ENCODE data around the gene GGA3.

The GGA3 gene

DNA sequence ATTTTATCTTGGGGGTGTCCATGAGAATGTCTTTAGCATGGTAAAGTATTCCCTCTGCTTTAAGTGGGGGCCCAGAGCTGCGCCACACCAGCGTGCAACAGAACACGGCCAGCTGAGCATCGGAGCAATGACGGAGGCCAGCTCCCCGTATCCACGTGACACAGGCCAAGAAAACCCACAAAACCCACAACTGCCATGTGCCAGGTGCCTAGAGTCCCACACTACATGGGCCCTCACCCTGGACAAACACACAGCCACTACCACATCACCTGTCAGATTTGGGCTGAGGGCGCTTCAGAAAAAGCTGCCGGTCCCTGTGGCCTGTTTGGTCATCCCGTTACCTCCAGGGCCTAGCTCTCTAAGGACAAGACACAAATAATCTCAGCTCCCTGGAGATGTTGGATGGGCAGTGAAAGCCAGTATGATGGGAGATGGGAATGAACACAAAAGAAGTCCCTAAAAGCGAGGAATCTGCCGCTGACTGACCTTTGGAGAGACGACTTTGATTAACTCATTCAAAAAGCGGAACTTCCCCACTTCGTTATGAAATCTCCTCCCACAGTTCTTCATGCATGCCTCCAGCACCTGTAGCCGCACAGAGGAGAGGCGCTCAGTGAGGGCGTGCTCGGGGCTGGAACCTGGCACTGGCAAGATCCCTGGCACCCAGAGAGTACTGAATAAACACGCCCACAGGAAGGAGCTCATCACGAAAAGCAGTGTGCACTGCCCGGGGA, 17.1 kb downstream of the GGA3 start:
- no peak for DNase-seq

DNA sequence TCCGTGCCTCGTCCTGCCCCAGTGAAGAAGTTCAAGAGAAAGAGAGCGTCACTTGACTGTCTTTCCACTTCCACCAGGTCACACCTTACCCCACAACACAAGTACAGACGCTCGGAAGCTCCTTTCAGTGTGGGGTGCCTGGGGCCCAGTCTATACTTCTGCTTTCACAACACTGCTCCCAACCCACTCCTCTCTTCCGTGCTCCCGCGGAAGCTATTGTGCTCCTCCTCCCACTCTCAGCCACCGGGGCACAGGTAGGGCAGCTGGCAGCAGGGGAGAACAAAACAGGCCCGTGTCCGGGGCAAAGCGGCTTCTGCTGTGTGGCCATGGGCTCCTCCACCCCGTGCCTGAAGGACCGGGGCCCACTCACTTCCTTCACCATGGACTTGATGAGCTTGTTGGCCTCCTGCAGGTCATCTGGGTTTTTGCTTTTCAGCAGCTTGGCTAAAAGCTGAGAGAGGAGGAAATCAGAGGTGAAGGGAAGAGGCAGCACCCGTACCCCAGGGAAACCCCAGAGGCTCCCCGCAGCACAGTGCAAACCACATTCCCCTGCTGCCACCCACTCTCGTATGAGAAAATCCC, 18.9 kb downstream of the GGA3 start:
- DNase-seq: no peak

DNA sequence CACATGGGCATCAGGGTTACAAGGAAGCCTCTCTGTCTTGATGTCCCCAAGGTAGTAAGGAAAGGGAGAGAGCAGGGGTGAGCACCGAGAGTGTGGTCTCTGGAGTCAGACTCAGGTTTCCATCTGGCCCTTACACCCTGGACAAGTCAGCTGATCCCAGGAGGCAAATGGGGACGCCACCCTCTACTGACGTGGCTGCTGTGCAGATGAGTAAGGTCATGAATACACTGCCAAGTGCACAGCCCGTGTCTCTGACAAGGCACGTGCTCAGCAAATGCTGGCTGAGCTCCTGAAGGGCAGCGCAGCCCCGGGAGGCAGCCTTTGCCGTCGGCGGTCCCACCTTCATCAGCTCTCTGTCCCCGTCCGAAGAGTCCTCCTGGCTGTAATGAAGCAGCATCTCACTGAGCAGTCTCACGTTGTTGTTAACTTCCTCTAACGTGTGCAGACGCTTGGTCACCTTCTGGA, 19.4 kb downstream of the GGA3 start:
- no peak for DNase-seq

DNA sequence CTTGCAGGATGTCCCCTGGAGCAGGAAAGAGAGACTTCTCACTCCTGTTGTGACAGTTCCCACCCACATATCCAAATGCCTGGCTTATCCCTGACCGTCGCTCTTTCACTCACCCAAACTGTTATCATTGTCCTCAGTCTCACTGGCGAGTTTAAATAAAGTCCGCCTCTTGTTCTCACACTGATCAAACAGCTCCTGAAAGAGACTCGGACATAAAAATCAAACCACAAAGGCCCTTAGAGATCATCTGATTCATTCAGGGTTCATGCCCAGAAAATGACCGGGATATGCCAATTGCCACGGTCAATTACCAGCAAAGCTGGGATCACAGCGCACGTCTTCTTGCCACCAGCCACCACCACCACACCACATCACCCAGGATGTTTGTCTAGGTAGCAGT, 19.9 kb downstream of the GGA3 start:
- DNase-seq: no peak

DNA sequence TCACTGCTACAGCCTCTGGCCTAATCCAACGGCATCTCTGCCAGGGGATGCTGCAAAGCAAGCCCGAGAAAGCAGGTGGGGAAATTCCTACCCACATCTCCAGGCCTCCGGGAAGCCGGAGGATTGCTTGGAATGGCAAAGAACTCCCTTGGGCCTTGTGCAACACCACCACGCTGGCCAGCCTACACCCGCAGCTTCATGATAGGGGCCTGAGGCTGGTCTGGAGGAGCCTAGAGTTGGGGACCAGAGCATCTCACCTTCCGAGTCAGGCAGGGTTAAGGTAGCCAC, 20.3 kb downstream of the GGA3 start:
- no peak for DNase-seq

DNA sequence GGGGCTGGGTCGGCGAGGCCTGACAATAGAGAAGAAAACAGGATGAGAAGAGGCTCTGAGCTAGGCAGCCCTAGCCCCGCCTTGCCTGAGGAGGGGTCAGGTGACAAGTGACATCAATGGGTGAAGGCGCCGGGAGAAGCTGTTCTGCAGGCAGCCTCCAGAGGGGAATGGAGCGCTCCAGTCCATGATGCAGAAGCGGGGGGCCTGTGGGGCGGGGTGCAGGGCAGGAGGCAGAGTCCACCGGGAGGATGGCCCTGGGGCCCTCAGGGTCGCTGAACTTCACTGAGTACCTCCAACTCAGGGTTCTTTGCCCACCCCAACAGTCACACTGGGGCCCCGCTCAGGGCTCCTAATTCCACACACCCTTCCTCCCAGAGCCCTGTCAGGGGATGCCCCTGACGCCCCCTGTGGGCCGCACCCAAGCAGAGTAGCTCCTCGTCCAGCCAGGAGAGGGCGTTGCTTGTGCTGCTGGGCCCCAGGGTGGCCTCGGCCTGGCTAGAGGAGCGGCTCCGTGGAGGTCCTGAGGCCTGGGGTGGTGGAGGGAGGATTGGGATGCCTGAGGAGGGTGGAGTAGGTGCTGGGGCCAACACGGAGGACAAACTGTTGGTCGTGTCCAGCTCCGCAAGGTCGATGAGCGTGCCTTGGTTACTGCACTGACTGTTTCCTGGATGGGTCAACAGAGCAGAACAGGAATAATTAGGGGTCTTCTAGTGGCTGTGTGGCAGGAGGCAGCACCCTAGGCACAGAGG, 20.8 kb downstream of the GGA3 start:
- DNase-seq: peak; percentile 44

DNA sequence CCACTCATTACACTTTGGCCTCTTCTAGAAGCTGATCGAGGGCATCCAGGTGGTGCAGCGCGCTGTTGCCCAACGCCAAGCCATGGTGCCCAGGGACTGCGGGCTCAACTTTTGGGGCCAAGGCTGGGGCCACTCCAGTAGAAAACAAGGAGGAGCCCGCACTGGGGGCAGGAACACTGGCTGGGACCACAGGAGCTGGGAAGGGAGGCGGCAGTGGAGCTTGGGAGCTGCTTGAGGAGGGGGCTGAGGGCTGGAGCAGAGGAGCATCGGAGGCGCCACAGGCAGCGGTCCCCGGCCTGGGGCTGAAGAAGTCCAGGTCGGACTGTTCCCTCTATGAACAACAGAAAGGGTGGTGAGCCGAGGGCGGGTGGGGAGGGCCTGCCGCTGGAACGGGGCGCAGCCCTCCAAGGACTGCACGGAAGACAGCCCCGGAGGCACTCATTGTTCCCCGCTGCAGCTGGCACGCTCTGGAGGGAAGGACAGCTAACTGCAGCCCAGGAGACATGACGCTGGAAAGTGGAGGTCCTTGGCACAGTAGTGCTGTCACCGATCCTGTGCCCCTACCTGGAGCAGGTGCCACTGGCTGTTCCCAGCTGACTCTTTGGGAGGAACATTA, 21.5 kb downstream of the GGA3 start:
- DNase-seq: peak; percentile 6

DNA sequence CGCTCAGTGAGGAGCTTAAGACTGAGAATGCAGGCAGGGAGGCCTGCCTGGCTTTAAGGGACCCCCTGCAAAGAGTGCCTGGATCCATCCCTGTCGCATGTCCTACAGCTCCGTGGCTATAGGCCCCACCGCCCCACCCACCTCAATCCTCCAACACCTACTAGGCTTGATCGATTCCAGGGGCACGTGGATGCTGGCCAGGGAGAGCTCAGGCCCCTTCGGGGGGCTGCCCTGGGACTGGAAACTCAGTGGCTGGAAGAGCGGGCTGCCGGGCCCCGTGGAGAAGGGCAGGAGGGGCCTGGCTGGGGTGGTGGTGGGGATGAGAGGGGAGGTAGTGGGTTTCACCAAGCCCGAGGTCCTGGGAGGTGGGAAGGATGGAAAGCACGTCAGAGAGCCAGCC, 22.2 kb downstream of the GGA3 start:
- DNase-seq: no peak

DNA sequence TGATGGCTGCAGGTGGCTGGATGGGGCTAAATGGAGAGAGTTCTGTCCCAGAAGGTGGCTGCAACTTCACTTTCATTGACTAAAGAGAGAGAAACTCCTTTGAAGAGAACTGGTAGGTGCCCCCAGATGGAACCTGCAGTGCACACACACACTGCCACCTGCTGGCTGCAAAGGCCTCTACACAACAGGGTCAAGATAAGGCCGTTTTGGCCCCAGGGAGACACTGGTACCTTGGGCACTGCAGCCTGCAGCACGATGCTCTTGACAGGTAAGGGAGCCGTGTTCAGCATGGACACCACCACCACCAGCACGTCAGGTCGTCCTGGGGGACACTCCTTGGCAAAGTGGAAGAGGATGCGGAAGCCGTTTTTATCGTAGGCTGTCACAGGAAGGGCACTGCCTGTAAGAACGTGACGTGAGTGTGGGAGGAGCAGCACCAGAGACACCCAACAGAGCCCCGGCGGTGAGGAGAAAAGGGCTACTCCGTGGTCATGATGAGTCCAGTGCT, 22.7 kb downstream of the GGA3 start:
- peak; percentile 44 for DNase-seq

DNA sequence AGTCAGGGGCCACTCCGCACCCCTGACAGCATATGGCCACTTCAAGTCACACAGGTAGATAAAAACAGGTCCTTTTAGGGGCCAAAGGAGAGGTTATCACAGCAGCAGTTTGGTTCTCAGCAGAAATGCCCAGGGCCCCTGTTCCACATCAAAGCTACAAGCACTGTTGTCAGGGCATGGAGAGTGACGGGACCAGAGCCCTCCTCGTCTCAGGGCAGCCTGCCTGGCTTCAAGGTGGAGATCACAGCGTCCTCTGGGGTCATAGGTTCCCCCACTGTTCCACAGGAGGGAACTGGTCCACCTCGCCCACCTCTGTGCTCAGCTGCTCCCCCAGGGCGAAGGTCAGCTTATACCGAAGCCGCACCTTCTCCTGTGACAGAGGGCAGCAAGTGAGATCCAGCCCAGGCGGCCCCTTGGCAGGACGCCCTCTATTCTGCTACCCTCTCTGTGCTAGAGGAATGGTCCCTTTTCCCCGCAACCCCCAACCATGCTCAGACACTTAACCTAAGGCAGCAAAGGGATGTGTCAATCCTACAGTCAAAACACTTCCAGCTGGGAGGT, 23.3 kb downstream of the GGA3 start:
- no peak for DNase-seq

DNA sequence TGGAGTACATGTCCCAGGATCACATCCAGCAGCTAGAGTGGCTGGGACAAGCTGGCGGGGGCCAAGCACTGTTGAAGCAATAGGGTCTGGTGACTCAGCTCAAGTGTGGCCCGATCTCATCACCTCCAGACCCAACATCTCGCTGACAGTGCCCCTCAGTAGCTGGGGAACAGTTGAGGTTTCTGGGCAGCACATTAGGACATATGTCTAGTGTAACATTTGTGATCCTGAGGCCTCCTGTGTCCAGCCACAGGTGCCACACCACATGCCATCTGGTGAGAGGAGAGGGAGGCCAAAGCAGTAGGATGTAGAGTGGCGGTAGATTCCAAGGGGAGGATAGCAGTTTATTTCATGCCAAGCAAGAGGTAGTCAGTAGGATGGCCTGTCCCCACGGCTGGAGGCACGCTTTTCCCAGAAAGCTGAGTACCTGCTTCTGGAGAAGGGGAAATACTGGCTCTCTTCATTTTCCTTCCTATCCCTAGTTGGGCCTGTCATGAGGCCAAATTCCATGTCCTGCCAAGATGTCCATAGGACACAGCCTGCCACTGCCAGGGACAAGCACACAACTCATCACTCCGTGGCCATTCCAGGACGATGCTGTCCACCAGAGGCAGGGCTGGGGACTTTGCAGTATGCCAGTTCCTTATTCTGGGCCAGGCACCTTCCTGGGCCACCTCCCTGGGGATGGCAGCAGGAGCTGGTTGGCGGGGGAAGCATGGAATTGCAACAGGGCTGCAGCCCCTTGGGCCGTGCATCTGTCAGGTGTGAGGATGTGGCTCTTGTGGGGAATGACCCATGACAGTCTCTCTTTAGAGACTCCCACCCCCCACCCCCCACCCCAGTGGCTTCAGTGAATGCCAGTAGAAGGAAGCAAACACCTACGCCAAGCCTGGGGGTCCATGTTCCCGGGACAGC, 24.0 kb downstream of the GGA3 start:
- no peak for DNase-seq

DNA sequence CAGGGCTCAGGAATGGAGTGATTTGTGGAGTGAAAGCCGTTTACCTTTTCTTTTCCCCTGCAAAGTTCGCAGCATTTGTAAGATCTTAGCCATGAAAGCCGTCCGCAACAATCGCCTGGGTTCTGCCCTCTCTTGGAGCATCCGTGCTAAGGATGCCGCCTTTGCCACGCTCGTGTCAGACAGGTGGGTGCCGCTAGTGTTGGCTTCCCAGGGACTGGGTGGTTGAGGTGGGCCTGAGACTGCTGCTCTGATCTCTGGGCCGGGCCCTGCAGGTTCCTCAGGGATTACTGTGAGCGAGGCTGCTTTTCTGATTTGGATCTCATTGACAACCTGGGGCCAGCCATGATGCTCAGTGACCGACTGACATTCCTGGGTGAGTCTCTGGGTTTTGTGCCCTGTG, 28.6 kb downstream of the GGA3 start:
- no peak for DNase-seq

DNA sequence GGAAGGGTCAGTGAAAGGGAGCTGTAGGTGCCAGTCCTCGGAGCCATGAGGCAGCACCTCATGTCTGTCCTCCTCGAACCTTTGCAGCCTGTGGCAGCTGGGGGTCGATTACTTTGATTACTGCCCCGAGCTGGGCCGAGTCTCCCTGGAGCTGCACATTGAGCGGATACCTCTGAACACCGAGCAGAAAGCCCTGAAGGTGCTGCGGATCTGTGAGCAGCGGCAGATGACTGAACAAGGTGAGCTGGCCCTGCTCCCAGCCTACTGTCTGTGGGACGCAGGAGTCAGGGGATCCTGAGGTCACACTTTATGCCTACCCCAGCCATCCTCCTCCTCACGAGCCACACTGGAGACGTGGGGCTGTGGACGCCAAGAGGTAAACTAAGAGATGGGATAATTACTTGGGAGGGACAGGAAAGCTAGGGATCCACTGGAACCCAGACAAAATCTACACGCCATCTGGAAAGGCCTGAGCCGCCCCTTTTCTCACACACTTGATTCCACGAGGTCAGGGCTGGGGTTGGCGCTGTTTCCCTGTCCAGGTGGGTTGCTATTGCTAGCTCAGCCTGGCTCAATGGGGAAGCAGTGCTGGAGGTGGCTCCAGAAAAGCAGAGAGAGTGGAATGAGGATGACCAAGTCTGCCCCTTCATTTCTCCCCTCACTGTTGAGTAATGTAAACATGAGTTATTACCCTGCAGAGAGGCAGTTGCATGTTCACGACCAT, 29.5 kb downstream of the GGA3 start:
- no peak for DNase-seq

DNA sequence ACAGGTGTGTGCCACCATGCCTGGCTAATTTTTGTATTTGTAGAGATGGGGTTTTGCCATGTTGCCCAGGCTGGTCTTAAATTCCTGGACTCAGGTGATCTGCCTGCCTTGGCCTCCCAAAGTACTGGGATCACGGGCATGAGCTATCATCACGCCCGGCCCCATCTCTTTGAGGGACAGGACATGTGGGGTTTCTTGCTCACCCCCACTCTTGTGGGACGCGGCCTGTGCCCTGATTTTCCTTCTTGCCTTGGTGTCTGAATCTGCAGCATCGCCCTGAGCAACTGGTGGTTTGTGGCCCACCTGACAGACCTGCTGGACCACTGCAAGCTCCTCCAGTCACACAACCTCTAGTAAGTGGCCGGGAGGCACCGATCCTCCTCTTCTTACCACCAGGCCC, 30.3 kb downstream of the GGA3 start:
- no peak for DNase-seq

DNA sequence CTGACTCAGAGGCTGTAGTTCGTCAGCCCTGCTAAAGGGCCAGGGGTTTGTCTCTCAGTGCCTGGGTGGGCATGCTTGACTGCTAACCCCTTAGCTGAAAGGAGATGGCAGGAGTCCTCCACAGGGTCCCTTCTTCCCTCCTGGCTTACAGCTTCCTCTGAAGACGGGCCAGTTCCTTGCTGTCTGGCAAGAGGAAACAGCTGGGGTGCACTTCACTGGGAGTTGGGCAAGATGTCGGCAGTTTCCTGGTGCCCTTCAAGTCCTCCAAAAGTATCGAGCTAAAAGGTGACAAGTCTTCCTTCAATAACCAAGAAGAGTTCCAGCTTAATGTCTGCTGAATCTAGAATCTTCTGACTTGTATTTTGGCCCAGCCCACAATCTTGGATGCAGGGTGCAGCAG, 32.6 kb downstream of the GGA3 start:
- DNase-seq: no peak

DNA sequence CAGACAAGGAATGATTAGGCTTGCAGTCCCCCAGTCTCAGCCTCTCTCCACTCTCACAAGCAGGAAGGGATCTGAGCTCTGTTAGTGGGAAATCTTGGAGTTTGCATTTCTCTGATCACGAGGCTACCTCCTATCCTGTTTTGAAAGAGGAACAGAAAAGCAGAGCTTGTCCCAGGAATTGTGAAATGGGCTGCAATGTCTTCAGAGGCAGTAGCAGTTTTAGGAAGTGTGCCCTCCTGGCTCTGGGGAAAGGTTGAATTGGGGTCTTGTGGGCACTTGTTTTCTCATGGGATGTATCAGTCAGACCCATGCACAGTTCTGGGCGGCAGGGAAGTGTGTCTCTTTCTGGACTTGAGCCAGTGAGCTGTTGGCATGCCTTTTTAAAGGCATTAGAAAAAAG, 33.1 kb downstream of the GGA3 start:
- DNase-seq: no peak

DNA sequence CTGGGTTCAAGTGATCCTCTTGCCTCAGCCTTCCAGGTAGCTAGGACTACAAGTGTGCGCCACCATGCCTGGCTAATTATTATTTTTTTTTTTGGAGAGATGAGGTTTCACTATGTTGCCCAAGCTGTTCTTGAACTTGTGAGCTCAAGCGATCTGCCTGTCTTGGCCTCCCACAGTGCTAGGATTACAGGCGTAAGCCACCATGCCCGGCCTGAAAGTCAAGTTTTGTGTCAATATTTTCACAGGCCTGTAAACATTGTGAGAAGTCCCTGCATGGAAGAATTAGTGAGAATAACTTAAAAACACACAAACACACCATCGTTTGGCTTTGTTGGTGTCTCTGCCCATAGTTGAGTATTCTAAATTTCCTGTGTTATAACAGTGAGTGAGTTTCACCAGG, 33.7 kb downstream of the GGA3 start:
- DNase-seq: no peak

DNA sequence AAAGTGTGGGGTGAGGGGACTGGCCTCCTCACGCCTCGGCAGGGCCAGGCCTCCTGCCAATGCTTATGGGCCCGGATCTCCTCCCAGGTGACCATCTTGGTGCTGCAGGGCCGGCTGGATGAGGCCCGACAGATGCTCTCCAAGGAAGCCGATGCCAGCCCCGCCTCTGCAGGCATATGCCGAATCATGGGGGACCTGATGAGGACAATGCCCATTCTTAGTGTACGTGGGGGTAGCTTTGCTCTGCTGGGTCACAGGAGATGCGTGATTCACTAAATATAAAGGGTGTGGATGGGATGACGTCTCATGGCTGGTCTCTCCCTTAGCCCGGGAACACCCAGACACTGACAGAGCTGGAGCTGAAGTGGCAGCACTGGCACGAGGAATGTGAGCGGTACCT, 36.4 kb downstream of the GGA3 start:
- DNase-seq: no peak

DNA sequence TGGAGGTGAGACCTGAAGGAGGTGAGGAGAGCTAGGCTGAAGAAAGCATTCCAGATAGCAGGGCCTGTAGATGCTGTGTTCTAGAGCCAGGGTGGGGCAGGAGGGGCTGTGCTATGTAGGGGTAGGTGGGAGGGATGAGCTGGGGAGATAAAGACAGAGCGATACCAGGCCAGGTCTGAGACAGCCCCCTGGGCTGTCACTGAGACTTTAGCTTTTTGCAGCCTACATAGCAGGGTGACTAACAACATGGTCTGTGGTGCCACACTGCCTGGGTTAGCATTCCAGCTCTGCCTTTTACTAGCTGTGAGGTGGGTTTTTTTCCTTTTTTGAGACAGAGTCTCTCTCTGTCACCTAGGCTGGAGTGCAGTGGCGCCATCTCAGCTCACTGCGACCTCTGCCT, 41.6 kb downstream of the GGA3 start:
- DNase-seq: no peak

DNA sequence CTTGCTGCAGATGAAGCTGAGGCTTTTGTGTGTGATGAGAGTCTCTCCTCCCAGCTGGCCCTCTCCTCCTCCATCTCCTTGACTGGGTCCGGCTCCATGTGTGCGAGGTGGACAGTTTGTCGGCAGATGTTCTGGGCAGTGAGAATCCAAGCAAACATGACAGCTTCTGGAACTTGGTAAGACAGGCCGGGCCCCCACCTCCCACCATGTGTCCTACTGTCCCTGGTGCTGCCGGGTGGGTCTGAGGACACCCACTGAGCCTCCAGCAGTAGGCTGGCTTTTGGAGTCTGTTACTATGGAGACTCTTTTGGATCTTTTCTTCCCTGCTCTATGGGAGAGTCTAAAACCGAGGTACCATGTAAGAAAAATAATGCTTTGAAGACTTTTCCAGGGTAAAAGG, 43.3 kb downstream of the GGA3 start:
- no peak for DNase-seq

DNA sequence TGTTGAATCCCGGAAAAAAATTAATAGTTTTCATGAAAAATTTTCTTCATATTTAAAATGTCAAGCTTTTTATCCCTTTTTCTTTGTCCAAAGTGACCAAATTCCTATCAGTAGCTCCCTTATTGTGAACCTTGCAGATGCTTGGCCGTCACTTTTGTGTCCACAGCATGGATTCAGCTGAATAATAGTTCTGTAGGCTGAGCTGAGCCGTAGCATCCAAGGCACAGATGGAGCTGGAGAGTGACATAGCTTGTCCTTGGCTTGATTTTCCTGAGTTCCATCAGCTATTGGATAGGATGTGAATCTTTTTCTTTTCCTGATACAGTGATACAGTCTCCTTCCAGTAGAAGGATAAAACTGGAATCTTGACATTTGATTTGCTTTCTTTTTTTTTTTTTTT, 52.3 kb downstream of the GGA3 start:
- no peak for DNase-seq

DNA sequence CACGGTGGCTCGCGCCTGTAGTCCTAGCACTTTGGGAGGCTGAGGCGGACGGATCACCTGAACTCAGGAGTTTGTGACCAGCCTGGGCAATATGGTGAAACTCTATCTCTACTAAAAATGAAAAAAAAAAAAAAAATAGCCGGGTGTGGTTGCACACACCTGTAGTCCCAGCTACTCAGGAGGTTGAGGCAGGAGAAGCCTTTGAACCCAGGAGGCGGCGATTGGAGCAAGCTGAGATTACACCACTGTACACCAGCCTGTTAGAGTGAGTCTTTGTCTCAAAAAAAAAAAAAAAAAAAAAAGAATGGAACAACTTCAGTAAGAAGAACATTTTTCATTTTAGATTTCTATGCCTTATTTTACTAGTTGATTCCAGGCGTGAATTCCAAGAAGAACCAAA, 53.2 kb downstream of the GGA3 start:
- no peak for DNase-seq

All from retina (tissue), 1 donor.